ENCODE data around the gene DDX19B.
A peak's percentile ranks its signal among the peaks of the same experiment; 100 is the strongest.
"Not testable (repeated sequence)": the region's sequence is repeated elsewhere in the genome, so short reads cannot be mapped to it uniquely, and the experiment has no call there.

DDX19B gene

DNA sequence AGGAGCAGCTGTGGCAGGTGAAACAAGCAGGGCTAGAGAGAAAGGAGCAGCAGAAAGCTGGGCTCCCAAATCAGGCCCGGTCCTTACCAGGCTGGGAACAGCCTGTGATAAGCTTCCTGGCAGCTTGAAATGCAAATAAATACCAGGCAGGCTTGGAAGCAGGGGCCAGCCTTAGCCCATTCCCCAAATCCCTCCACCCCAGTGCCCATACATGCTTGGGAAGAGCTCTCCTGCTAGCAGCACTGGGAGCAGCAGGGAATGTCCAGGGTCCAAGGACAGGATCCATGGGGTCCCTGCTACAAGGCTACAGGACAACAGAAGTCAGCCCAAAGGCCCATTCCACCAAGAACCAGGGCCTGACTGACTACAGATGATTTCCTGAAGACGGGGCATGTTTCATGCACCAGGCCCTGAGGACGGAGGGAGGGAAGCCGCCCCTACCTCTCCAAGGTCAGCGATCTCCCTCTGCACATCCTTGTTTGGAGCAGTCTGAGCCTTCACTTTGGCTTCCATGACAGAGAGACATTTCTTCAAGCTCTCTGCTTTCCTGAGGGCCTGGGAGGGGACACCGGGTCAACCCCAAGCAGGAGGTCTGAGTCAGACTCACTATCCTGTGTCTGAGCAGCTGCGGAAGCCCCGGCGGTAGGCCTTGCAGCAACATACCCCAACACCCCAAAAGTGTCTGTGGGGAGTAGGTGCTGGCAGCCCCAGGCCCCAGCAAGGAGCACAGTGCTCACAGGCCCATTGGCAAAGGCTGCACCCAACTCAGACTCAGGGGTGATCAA is 44.6 kb upstream of the DDX19B start:
- Histone ChIP-seq H3K4me1 (ENCODE audit: insufficient read depth, insufficient read length) (peaks cover 2% of the 10 kb centered on the region), H3K9ac (ENCODE audit: insufficient read length, low read depth) (peak overlapping the region; percentile 37), H3K4me3 (ENCODE audit: insufficient read length, low read depth) (no peak overlapping the region), H3K9me3 (ENCODE audit: insufficient read depth, low read length) (no peaks in the 10 kb centered on the region), H3K36me3 (ENCODE audit: insufficient read depth, insufficient read length, low read length) (peaks cover 80% of the 10 kb centered on the region), H3K27me3 (ENCODE audit: insufficient read depth, insufficient read length) (no peaks in the 10 kb centered on the region)
- no peak for TF ChIP-seq YY1 (IDR thresholded peaks at IDR 0.05; ENCODE audit: insufficient read depth, insufficient read length)
- TF ChIP-seq SUZ12 (IDR thresholded peaks at IDR 0.05; ENCODE audit: extremely low read depth, insufficient read depth, insufficient read length): no peak
- no peak for TF ChIP-seq ZNF274 (IDR thresholded peaks at IDR 0.05; ENCODE audit: low read depth, low read length)
- no peak for DNase-seq (ENCODE audit: low read depth, low spot score)

DNA sequence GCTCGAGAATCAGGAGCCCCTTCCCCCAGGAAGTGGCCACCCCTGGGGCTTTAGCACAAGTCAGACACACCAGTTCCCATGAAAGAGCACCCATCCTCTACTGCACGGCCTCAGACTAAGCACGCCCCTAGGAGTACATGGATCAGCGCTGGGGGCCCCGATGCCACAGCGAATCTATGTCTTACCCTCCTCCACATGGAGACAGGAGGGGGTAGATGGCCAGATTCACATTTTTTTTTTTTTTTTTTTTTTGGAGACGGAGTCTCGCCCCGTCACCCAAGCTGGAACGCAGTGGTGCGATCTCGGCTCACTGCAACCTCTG is 44.1 kb upstream of the DDX19B start:
- Histone ChIP-seq H3K4me3 (ENCODE audit: insufficient read length, low read depth) (no peak overlapping the region), H3K36me3 (ENCODE audit: insufficient read depth, insufficient read length, low read length) (peaks cover 80% of the 10 kb centered on the region), H3K27me3 (ENCODE audit: insufficient read depth, insufficient read length) (no peaks in the 10 kb centered on the region), H3K9me3 (ENCODE audit: insufficient read depth, low read length) (no peaks in the 10 kb centered on the region), H3K9ac (ENCODE audit: insufficient read length, low read depth) (peak overlapping the region; percentile 37), H3K4me1 (ENCODE audit: insufficient read depth, insufficient read length) (peaks cover 2% of the 10 kb centered on the region)
- DNase-seq (ENCODE audit: low read depth, low spot score): no peak
- TF ChIP-seq ZNF274 (IDR thresholded peaks at IDR 0.05; ENCODE audit: low read depth, low read length) (no peak), SUZ12 (IDR thresholded peaks at IDR 0.05; ENCODE audit: extremely low read depth, insufficient read depth, insufficient read length) (no peak), YY1 (IDR thresholded peaks at IDR 0.05; ENCODE audit: insufficient read depth, insufficient read length) (no peak)

DNA sequence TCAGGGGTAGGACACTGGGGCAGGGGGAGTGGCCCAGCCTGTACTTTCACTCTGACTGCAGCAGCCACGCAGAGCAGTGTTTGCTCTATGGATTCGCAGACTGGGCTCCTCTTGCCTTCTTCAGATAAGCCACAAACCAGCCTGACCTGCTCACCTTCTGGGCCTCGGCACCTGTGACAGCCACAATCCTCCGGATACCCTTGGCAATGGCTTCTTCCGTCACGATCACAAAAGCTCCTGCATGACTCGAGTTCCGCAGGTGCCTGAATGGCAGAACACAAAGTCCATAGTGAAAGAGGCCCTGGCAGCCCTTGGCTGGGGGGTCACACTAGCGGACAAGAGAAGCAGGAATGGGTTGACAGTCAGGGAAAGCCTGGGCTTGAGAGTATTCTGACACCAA is 43.4 kb upstream of the DDX19B start:
- no peak for TF ChIP-seq SUZ12 (IDR thresholded peaks at IDR 0.05; ENCODE audit: extremely low read depth, insufficient read depth, insufficient read length)
- TF ChIP-seq YY1 (IDR thresholded peaks at IDR 0.05; ENCODE audit: insufficient read depth, insufficient read length): no peak
- no peak for TF ChIP-seq ZNF274 (IDR thresholded peaks at IDR 0.05; ENCODE audit: low read depth, low read length)
- Histone ChIP-seq H3K9me3 (ENCODE audit: insufficient read depth, low read length) (no peaks in the 10 kb centered on the region), H3K27me3 (ENCODE audit: insufficient read depth, insufficient read length) (no peaks in the 10 kb centered on the region), H3K9ac (ENCODE audit: insufficient read length, low read depth) (no peak overlapping the region), H3K4me3 (ENCODE audit: insufficient read length, low read depth) (no peak overlapping the region), H3K36me3 (ENCODE audit: insufficient read depth, insufficient read length, low read length) (peaks cover 83% of the 10 kb centered on the region), H3K4me1 (ENCODE audit: insufficient read depth, insufficient read length) (peaks cover 2% of the 10 kb centered on the region)
- no peak for DNase-seq (ENCODE audit: low read depth, low spot score)

DNA sequence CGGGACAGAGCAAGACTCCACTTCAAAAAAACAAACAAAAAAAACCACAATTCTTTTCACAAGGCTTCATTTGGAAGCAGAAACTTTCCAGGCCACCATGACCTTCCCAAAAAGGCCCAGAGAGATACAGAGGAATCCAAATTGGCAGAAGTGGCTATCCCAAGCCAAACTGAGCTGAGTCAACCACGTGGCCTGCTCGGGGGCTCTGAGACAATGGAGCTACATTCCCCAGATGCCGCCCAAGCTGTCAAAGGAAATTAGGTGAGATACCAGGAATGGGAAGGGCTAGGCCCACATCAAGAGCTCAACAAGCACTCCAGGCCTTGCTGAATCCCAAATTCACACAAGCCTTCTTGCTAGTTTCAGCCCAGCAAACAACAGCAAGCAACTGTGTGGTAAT is 41.6 kb upstream of the DDX19B start:
- H3K27me3 ChIP-seq (ENCODE audit: insufficient read depth, insufficient read length): no peaks in the 10 kb centered on the region
- no peak overlapping the region for H3K9ac ChIP-seq (ENCODE audit: insufficient read length, low read depth)
- peaks cover 91% of the 10 kb centered on the region for H3K36me3 ChIP-seq (ENCODE audit: insufficient read depth, insufficient read length, low read length)
- no peak overlapping the region for H3K4me3 ChIP-seq (ENCODE audit: insufficient read length, low read depth)
- H3K4me1 ChIP-seq (ENCODE audit: insufficient read depth, insufficient read length): peaks cover 2% of the 10 kb centered on the region
- no peak for DNase-seq (ENCODE audit: low read depth, low spot score)
- H3K9me3 ChIP-seq (ENCODE audit: insufficient read depth, low read length): no peaks in the 10 kb centered on the region
- TF ChIP-seq YY1 (IDR thresholded peaks at IDR 0.05; ENCODE audit: insufficient read depth, insufficient read length): no peak
- TF ChIP-seq SUZ12 (IDR thresholded peaks at IDR 0.05; ENCODE audit: extremely low read depth, insufficient read depth, insufficient read length): no peak
- TF ChIP-seq ZNF274 (IDR thresholded peaks at IDR 0.05; ENCODE audit: low read depth, low read length): no peak

DNA sequence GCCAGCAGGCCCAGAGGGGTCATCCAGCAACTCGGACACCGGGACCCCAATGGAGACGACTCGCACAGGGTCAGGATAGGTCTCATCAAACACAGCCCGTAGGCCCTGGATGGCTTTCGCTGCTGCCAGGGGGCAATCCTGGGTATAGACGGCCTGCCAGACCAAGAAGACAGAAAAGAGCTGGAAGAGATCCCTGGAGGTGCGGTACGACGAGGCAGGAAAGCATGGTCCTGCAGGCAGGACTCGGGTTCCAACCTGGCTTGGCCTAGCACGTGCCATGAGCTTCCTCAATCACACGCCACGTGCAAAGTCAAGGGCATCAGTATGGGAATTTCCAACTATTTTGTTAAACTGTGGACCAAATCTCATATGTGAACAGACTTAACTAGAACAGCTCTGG is 40.9 kb upstream of the DDX19B start:
- H3K36me3 ChIP-seq (ENCODE audit: insufficient read depth, insufficient read length, low read length): peaks cover 91% of the 10 kb centered on the region
- H3K9me3 ChIP-seq (ENCODE audit: insufficient read depth, low read length): no peaks in the 10 kb centered on the region
- no peak overlapping the region for H3K9ac ChIP-seq (ENCODE audit: insufficient read length, low read depth)
- H3K4me1 ChIP-seq (ENCODE audit: insufficient read depth, insufficient read length): peaks cover 2% of the 10 kb centered on the region
- TF ChIP-seq SUZ12 (IDR thresholded peaks at IDR 0.05; ENCODE audit: extremely low read depth, insufficient read depth, insufficient read length) (no peak), ZNF274 (IDR thresholded peaks at IDR 0.05; ENCODE audit: low read depth, low read length) (no peak), YY1 (IDR thresholded peaks at IDR 0.05; ENCODE audit: insufficient read depth, insufficient read length) (no peak)
- DNase-seq (ENCODE audit: low read depth, low spot score): no peak
- H3K4me3 ChIP-seq (ENCODE audit: insufficient read length, low read depth): no peak overlapping the region
- no peaks in the 10 kb centered on the region for H3K27me3 ChIP-seq (ENCODE audit: insufficient read depth, insufficient read length)

DNA sequence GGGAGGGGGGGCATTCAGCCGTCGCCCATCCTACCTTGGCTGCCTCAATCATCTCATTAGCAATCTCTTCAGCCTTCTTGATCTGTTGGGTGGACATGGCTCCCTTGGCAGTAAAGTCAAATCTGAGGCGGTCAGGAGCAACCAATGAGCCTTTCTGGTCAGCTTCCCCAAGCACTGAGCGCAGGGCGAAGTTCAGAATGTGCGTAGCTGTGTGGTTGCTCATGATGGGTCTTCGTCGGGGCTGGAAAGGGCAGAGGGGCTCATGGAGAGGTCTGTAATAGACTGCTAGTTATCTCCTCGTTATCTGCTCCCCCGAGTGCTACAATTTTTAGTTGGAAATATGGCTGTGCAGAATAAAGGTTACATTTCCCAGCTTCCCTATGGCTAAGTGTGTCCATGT is 40.0 kb upstream of the DDX19B start:
- H3K27me3 ChIP-seq (ENCODE audit: insufficient read depth, insufficient read length): no peaks in the 10 kb centered on the region
- no peaks in the 10 kb centered on the region for H3K9me3 ChIP-seq (ENCODE audit: insufficient read depth, low read length)
- TF ChIP-seq SUZ12 (IDR thresholded peaks at IDR 0.05; ENCODE audit: extremely low read depth, insufficient read depth, insufficient read length): no peak
- TF ChIP-seq YY1 (IDR thresholded peaks at IDR 0.05; ENCODE audit: insufficient read depth, insufficient read length): no peak
- no peak for TF ChIP-seq ZNF274 (IDR thresholded peaks at IDR 0.05; ENCODE audit: low read depth, low read length)
- no peak for DNase-seq (ENCODE audit: low read depth, low spot score)
- no peak overlapping the region for H3K9ac ChIP-seq (ENCODE audit: insufficient read length, low read depth)
- peaks cover 91% of the 10 kb centered on the region for H3K36me3 ChIP-seq (ENCODE audit: insufficient read depth, insufficient read length, low read length)
- peaks cover 2% of the 10 kb centered on the region for H3K4me1 ChIP-seq (ENCODE audit: insufficient read depth, insufficient read length)
- no peak overlapping the region for H3K4me3 ChIP-seq (ENCODE audit: insufficient read length, low read depth)

DNA sequence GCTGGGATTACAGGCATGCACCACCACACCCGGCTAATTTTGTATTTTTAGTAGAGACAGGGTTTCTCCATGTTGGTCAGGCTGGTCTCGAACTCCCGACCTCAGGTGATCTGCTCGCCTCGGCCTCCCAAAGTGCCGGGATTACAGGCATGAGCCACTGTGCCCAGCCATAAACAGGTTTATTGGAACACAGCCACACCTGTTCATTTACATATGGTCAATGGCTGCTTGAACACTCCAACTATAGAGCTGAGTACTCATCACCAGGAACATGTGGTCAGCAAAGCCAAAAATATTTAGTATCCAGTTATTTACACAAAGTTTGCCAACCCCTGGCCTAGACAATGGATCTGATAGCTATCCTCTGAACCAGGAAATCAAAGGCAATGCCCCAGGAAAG is 39.1 kb upstream of the DDX19B start:
- H3K9me3 ChIP-seq (ENCODE audit: insufficient read depth, low read length); H3K4me1 ChIP-seq (ENCODE audit: insufficient read depth, insufficient read length); DNase-seq (ENCODE audit: low read depth, low spot score); H3K9ac ChIP-seq (ENCODE audit: insufficient read length, low read depth); H3K27me3 ChIP-seq (ENCODE audit: insufficient read depth, insufficient read length); H3K4me3 ChIP-seq (ENCODE audit: insufficient read length, low read depth): not testable (repeated sequence)
- peaks cover 91% of the 10 kb centered on the region for H3K36me3 ChIP-seq (ENCODE audit: insufficient read depth, insufficient read length, low read length)
